KMS-11 (cell line): Measurements from ENCODE around the gene ITGA5.

Source experiments
- H2AFZ ChIP-seq: fragments of 200-600 bp; sonication (generic); 2 replicates; pipeline ENCODE4 v1.6.1; 2016; ENCODE audit warnings: antibody characterized with exemption, mixed run types, low read depth
- H3K27ac ChIP-seq: fragments of 200-600 bp; sonication (generic); 2 replicates; pipeline ENCODE4 v1.6.1; 2016; ENCODE audit warnings: mild to moderate bottlenecking, mixed run types
- H3K27me3 ChIP-seq: fragments of 200-600 bp; sonication (generic); 2 replicates; pipeline ENCODE4 v1.6.1; 2017; ENCODE audit warnings: mild to moderate bottlenecking, low read depth, mixed run types, moderate library complexity; ENCODE audit not compliant: insufficient read depth
- H3K36me3 ChIP-seq: fragments of 200-600 bp; sonication (generic); 2 replicates; pipeline ENCODE4 v1.6.1; 2017; ENCODE audit warnings: mild to moderate bottlenecking, mixed run types; ENCODE audit not compliant: insufficient read depth
- H3K4me1 ChIP-seq: fragments of 200-600 bp; sonication (generic); 2 replicates; pipeline ENCODE4 v1.6.1; 2016; ENCODE audit warnings: mild to moderate bottlenecking, low read depth, mixed run types; ENCODE audit not compliant: poor library complexity, severe bottlenecking
- H3K4me2 ChIP-seq: fragments of 200-600 bp; sonication (generic); 2 replicates; pipeline ENCODE4 v1.7.0; 2016; ENCODE audit warnings: mild to moderate bottlenecking, mixed run types
- H3K4me3 ChIP-seq: fragments of 200-600 bp; sonication (generic); IDR thresholded peaks from 2 replicates; pipeline ENCODE4 v1.6.1; 2017; ENCODE audit warnings: low read depth, low read length, mixed read lengths; ENCODE audit not compliant: insufficient read depth
- H3K79me2 ChIP-seq: fragments of 200-600 bp; sonication (generic); 2 replicates; pipeline ENCODE4 v1.6.1; 2016; ENCODE audit warnings: low read depth, mixed run types; ENCODE audit not compliant: insufficient read depth
- H3K9ac ChIP-seq: fragments of 200-600 bp; sonication (generic); 2 replicates; pipeline ENCODE4 v1.6.1; 2016; ENCODE audit warnings: mild to moderate bottlenecking, mixed run types
- H4K20me1 ChIP-seq: fragments of 200-600 bp; sonication (generic); 2 replicates; pipeline ENCODE4 v1.6.1; 2016; ENCODE audit warnings: mild to moderate bottlenecking, mixed run types; ENCODE audit not compliant: insufficient read depth
- CTCF ChIP-seq: fragments of 200-600 bp; sonication (generic); conservative IDR thresholded peaks from 2 replicates; pipeline ENCODE4 v1.6.1; 2017; ENCODE audit warnings: low read depth, mild to moderate bottlenecking, antibody characterized with exemption, low read length, moderate library complexity, mixed read lengths

Gene ITGA5

GRCh38 chr12:54363047-54363446 is 56.0 kb downstream of the ITGA5 start:
- Histone ChIP-seq H2AFZ (no peak overlapping the region), H3K4me2 (no peak overlapping the region), H3K79me2 (no peaks in the 10 kb centered on the region), H3K27me3 (peaks cover 71% of the 10 kb centered on the region), H3K9ac (no peak overlapping the region), H3K36me3 (no peaks in the 10 kb centered on the region), H3K27ac (no peak overlapping the region), H3K4me3 (no peak overlapping the region), H3K4me1 (peaks cover 36% of the 10 kb centered on the region), H4K20me1 (no peaks in the 10 kb centered on the region)
- TF ChIP-seq CTCF = no peak

- Histone ChIP-seq H3K27ac (no peak overlapping the region), H3K4me3 (no peak overlapping the region)
Observed at GRCh38 chr12:54360717-54361456, 58.2 kb downstream of the ITGA5 start.

GRCh38 chr12:54359762-54360351 is 59.2 kb downstream of the ITGA5 start:
- peaks cover 41% of the 10 kb centered on the region for H3K27me3 ChIP-seq
- TF ChIP-seq CTCF = no peak
- no peaks in the 10 kb centered on the region for H4K20me1 ChIP-seq
- peak overlapping the region; percentile 62 for H3K9ac ChIP-seq
- no peak overlapping the region for H3K4me3 ChIP-seq
- no peaks in the 10 kb centered on the region for H3K79me2 ChIP-seq
- no peaks in the 10 kb centered on the region for H3K36me3 ChIP-seq
- H3K4me2 ChIP-seq = peak overlapping the region; percentile 98
- H2AFZ ChIP-seq = peak overlapping the region; percentile 96
- peaks cover 37% of the 10 kb centered on the region for H3K4me1 ChIP-seq
- H3K27ac ChIP-seq = peak overlapping the region; percentile 23

More at GRCh38 chr12:54360717-54361456, 58.2 kb downstream of the ITGA5 start:
- TF ChIP-seq CTCF = peak; percentile 96
- peaks cover 51% of the 10 kb centered on the region for H3K27me3 ChIP-seq
- H3K79me2 ChIP-seq = no peaks in the 10 kb centered on the region
- no peaks in the 10 kb centered on the region for H4K20me1 ChIP-seq
- H3K4me2 ChIP-seq = no peak overlapping the region
- H3K9ac ChIP-seq = no peak overlapping the region
- H3K36me3 ChIP-seq = no peaks in the 10 kb centered on the region
- H3K4me1 ChIP-seq = peaks cover 39% of the 10 kb centered on the region
- no peak overlapping the region for H2AFZ ChIP-seq

GRCh38 chr12:54358945-54359761 is 59.9 kb downstream of the ITGA5 start:
- peak overlapping the region; percentile 98 for H3K4me2 ChIP-seq
- peak overlapping the region; percentile 79 for H3K4me3 ChIP-seq
- H3K4me1 ChIP-seq = peaks cover 30% of the 10 kb centered on the region
- H3K36me3 ChIP-seq = no peaks in the 10 kb centered on the region
- peak overlapping the region; percentile 62 for H3K9ac ChIP-seq
- peaks cover 33% of the 10 kb centered on the region for H3K27me3 ChIP-seq
- H3K79me2 ChIP-seq = no peaks in the 10 kb centered on the region
- no peaks in the 10 kb centered on the region for H4K20me1 ChIP-seq
- H2AFZ ChIP-seq = peak overlapping the region; percentile 96
- 0 out of 2 replicates have a peak, but pooled peaks have one; percentile 13 for TF ChIP-seq CTCF
- peak overlapping the region; percentile 26 for H3K27ac ChIP-seq
